CD14-positive monocyte (primary cell): ENCODE results near the gene HYOU1. TPM values are rescaled to one million over a fixed set of nuclear protein-coding genes. Genes with fewer than 3 reads are reported as not detected.

Experiments
- DNase-seq, 3 donors: peaks; one replicate each; pipeline ENCODE4 v3.0.0-alpha.2; 2011 to 2022
- H2AFZ ChIP-seq: 2 replicates; pipeline ENCODE4 v1.6.0; 2012; ENCODE audit warnings: mild to moderate bottlenecking, low read depth, low read length, inconsistent platforms; ENCODE audit not compliant: insufficient read depth, poor library complexity, severe bottlenecking
- H3K27ac ChIP-seq, 2 donors: 1 replicate in 1 of 2; 2 replicates in 1 of 2; pipeline ENCODE4 v1.5.1; 2012 to 2013; ENCODE audit warnings: low read length in 2 of 2, control low read depth in 1 of 2, inconsistent platforms in 1 of 2, low read depth in 1 of 2, mild to moderate bottlenecking in 1 of 2
- H3K27me3 ChIP-seq, 2 donors: one replicate each; pipeline versions ENCODE4 v1.6.0 to v1.6.1; 2011 to 2013; ENCODE audit warnings: low read length in 2 of 2; ENCODE audit not compliant: control insufficient read depth in 2 of 2, insufficient read depth in 2 of 2
- H3K36me3 ChIP-seq, 2 donors: replicated peaks in 1 of 2; 1 replicate in 1 of 2; 2 replicates in 1 of 2; pipeline versions ENCODE4 v1.5.1 to v1.6.1; 2012 to 2013; ENCODE audit warnings: low read length in 2 of 2, control low read depth in 1 of 2, inconsistent platforms in 1 of 2, mild to moderate bottlenecking in 1 of 2; ENCODE audit not compliant: insufficient read depth in 2 of 2, control insufficient read depth in 1 of 2
- H3K4me1 ChIP-seq, 2 donors: 1 replicate in 1 of 2; 2 replicates in 1 of 2; pipeline versions ENCODE4 v1.5.1 to v1.6.1; 2012 to 2013; ENCODE audit warnings: low read length in 2 of 2, control low read depth in 1 of 2, inconsistent platforms in 1 of 2, mild to moderate bottlenecking in 1 of 2, moderate library complexity in 1 of 2; ENCODE audit not compliant: insufficient read depth in 2 of 2, control insufficient read depth in 1 of 2
- H3K4me2 ChIP-seq: replicated peaks from 2 replicates; pipeline ENCODE3; 2012; ENCODE audit warnings: low read length, moderate library complexity, mild to moderate bottlenecking; ENCODE audit not compliant: poor library complexity, severe bottlenecking; ENCODE audit errors: extremely low read depth
- H3K4me3 ChIP-seq, 3 experiments: fragments of 200-600 bp in 1 of 3; sonication (generic) in 1 of 3; replicated peaks in 1 of 3; 1 replicate in 2 of 3; 2 replicates in 1 of 3; pipeline ENCODE4 v1.5.1; 2011 to 2013; ENCODE audit warnings: low read length in 3 of 3, mild to moderate bottlenecking in 3 of 3, control low read depth in 2 of 3, low read depth in 2 of 3, inconsistent platforms in 1 of 3, moderate library complexity in 1 of 3
- H3K79me2 ChIP-seq: 2 replicates; pipeline ENCODE4 v1.6.0; 2012; ENCODE audit warnings: mild to moderate bottlenecking, control low read depth, inconsistent platforms, low read length, moderate library complexity; ENCODE audit not compliant: insufficient read depth
- H3K9ac ChIP-seq: 2 replicates; pipeline ENCODE4 v1.6.0; 2017; ENCODE audit warnings: low read length, mild to moderate bottlenecking; ENCODE audit not compliant: insufficient read depth, poor library complexity, severe bottlenecking
- H3K9me3 ChIP-seq, 2 donors: replicated peaks in 1 of 2; 1 replicate in 1 of 2; 2 replicates in 1 of 2; pipeline versions ENCODE4 v1.5.1 to v1.6.1; 2012 to 2013; ENCODE audit warnings: low read length in 2 of 2, control low read depth in 1 of 2; ENCODE audit not compliant: control insufficient read depth in 1 of 2, insufficient read depth in 1 of 2
- H4K20me1 ChIP-seq: 2 replicates; pipeline ENCODE4 v1.6.0; 2012; ENCODE audit warnings: mild to moderate bottlenecking, low read length, control low read depth, moderate library complexity; ENCODE audit not compliant: insufficient read depth
- H3K27ac Mint-ChIP-seq, 7 donors: one replicate each; pipeline ENCODE4 v1.8.0; 2020; ENCODE audit warnings: mild to moderate bottlenecking in 7 of 7, mixed read lengths in 7 of 7, moderate library complexity in 6 of 7, inconsistent platforms in 2 of 7
- H3K27me3 Mint-ChIP-seq, 3 donors: one replicate each; pipeline ENCODE4 v1.8.0; 2021 to 2022; ENCODE audit warnings: low read depth in 3 of 3, mild to moderate bottlenecking in 3 of 3, mixed read lengths in 3 of 3, moderate library complexity in 3 of 3, inconsistent platforms in 1 of 3
- H3K36me3 Mint-ChIP-seq, 2 donors: one replicate each; pipeline ENCODE4 v1.8.0; 2020; ENCODE audit warnings: mixed read lengths in 2 of 2, inconsistent platforms in 1 of 2, mild to moderate bottlenecking in 1 of 2
- H3K4me1 Mint-ChIP-seq: one replicate; pipeline ENCODE4 v1.8.0; 2020; ENCODE audit warnings: mild to moderate bottlenecking, mixed read lengths
- H3K4me3 Mint-ChIP-seq, 2 donors: one replicate each; pipeline ENCODE4 v1.8.0; 2020; ENCODE audit warnings: mild to moderate bottlenecking in 2 of 2, mixed read lengths in 2 of 2, moderate library complexity in 1 of 2
- H3K9me3 Mint-ChIP-seq, 7 donors: one replicate each; pipeline ENCODE4 v1.8.0; 2020 to 2022; ENCODE audit warnings: mixed read lengths in 7 of 7, mild to moderate bottlenecking in 6 of 7, moderate library complexity in 6 of 7, inconsistent platforms in 2 of 7
- WGBS: methylation state at CpG from one replicate; pipeline ENCODE4 v1.1.5; 2013; ENCODE audit warnings: missing lambda C conversion rate; ENCODE audit not compliant: insufficient coverage; 5-methylcytosine and 5-hydroxymethylcytosine counted together
- intact Hi-C, 2 donors: fragments of 100-400 bp; cut with micrococcal nuclease; formaldehyde crosslinking; loops; one replicate each; pipeline versions ENCODE4 v1.15.0 to v1.15.1; 2023
- polyA plus RNA-seq, 3 donors: library from polyadenylated mRNA; depleted of rRNA in 1 of 3; unstranded in 2 of 3; stranded (reverse) in 1 of 3; fragments of 300-500 nt in 2 of 3; fragments of >200 nt in 1 of 3; fragmentation: Illumina TruSeq in 2 of 3; gene quantifications; 1 replicate in 2 of 3; 2 replicates in 1 of 3; pipeline ENCODE4 v1.2.3, GENCODE V29; 2012 to 2021
- TF ChIP-seq, protein P1 (sequence below): fragments of 200-600 bp; IDR thresholded peaks from one replicate; pipeline ENCODE4 v1.8.0; 2022; ENCODE audit warnings: antibody characterized with exemption, mild to moderate bottlenecking

HYOU1 gene
- polyA plus RNA-seq, 3 donors: 8.4 to 34.9 (median 8.6) TPM

- WGBS: under 1% methylated on average over 35 of the region's 48 CpGs
- H3K4me1 Mint-ChIP-seq: peaks cover 21% of the 10 kb centered on the region
- H3K36me3 Mint-ChIP-seq: peaks cover 41 to 49% of the 10 kb centered on the region in 2 donors
- Histone ChIP-seq H4K20me1 (no peaks in the 10 kb centered on the region), H3K79me2 (peaks cover 23% of the 10 kb centered on the region), H3K36me3 (peaks cover 34 to 43% of the 10 kb centered on the region in 2 donors), H3K4me2 (peak overlapping the region; percentile 88), H3K27me3 (no peaks in the 10 kb centered on the region), H3K9me3 (no peaks in the 10 kb centered on the region), H2AFZ (peak overlapping the region; percentile 89), H3K27ac (peak overlapping the region; percentile 56 to 94), H3K4me3 (peak overlapping the region; percentile 62 to 88 (median 86)), H3K4me1 (peaks cover 17 to 22% of the 10 kb centered on the region in 2 donors), H3K9ac (peak overlapping the region; percentile 98)
- TF ChIP-seq, protein P1, sequence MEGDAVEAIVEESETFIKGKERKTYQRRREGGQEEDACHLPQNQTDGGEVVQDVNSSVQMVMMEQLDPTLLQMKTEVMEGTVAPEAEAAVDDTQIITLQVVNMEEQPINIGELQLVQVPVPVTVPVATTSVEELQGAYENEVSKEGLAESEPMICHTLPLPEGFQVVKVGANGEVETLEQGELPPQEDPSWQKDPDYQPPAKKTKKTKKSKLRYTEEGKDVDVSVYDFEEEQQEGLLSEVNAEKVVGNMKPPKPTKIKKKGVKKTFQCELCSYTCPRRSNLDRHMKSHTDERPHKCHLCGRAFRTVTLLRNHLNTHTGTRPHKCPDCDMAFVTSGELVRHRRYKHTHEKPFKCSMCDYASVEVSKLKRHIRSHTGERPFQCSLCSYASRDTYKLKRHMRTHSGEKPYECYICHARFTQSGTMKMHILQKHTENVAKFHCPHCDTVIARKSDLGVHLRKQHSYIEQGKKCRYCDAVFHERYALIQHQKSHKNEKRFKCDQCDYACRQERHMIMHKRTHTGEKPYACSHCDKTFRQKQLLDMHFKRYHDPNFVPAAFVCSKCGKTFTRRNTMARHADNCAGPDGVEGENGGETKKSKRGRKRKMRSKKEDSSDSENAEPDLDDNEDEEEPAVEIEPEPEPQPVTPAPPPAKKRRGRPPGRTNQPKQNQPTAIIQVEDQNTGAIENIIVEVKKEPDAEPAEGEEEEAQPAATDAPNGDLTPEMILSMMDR: no peak
- peak overlapping the region; percentile 88 to 96 (median 93) for H3K27ac Mint-ChIP-seq
- intact Hi-C loops: loop anchor here in 1 of 2 donors (2.0 kb wide), 2 partner anchors 26 to 38 kb away; partner anchors contain the start of gene SLC37A4
- H3K4me3 Mint-ChIP-seq: peak overlapping the region; percentile 93 to 94
- H3K27me3 Mint-ChIP-seq: peaks cover 0 to 1% (median 0%) of the 10 kb centered on the region in 3 donors
- H3K9me3 Mint-ChIP-seq: no peaks in the 10 kb centered on the region
- DNase-seq: no peak
Observed at GRCh38 chr11:119056421-119056999, 495 bp downstream of the HYOU1 start.

GRCh38 chr11:119055901-119056300, 1.1 kb downstream of the HYOU1 start:
- Histone ChIP-seq H3K9me3 (no peaks in the 10 kb centered on the region), H4K20me1 (no peaks in the 10 kb centered on the region), H3K79me2 (peaks cover 23% of the 10 kb centered on the region), H3K4me2 (peak overlapping the region; percentile 88), H3K4me1 (peaks cover 17 to 22% of the 10 kb centered on the region in 2 donors), H3K27me3 (no peaks in the 10 kb centered on the region), H3K9ac (peak overlapping the region; percentile 98), H3K36me3 (peaks cover 39 to 47% of the 10 kb centered on the region in 2 donors), H2AFZ (peak overlapping the region; percentile 89), H3K4me3 (peak overlapping the region; percentile 62 to 88 (median 86)), H3K27ac (peak overlapping the region in 1 of 2 donors; percentile 94)
- peak overlapping the region; percentile 82 to 94 for H3K4me3 Mint-ChIP-seq
- intact Hi-C loops: loop anchor here in 1 of 2 donors (2.0 kb wide), 2 partner anchors 25 to 39 kb away; partner anchors contain the start of gene SLC37A4
- peaks cover 47 to 51% of the 10 kb centered on the region in 2 donors for H3K36me3 Mint-ChIP-seq
- peak overlapping the region; percentile 52 to 89 (median 78) for H3K27ac Mint-ChIP-seq
- WGBS: 62% methylated on average over 6 of the region's 6 CpGs
- TF ChIP-seq, protein P1: no peak
- no peaks in the 10 kb centered on the region for H3K9me3 Mint-ChIP-seq
- DNase-seq: no peak
- peaks cover 21% of the 10 kb centered on the region for H3K4me1 Mint-ChIP-seq
- H3K27me3 Mint-ChIP-seq: peaks cover 0 to 1% (median 0%) of the 10 kb centered on the region in 3 donors
